GM12878 (cell line): Measurements from ENCODE around the gene BRAF.
"Not testable (repeated sequence)": the region's sequence is repeated elsewhere in the genome, so short reads cannot be mapped to it uniquely, and the experiment has no call there.

Source experiments
- ASH2L ChIP-seq: fragments of 300-600, 200-600 bp; sonication (generic); IDR thresholded peaks from 2 replicates; pipeline ENCODE4 v1.6.1; 2017; ENCODE audit warnings: low read depth, mild to moderate bottlenecking, borderline replicate concordance
- CHD1 ChIP-seq: IDR thresholded peaks from 2 replicates; pipeline ENCODE4 v1.6.1; 2012; ENCODE audit warnings: low read depth, low read length, improper control_type of control experiment
- ELK1 ChIP-seq: IDR thresholded peaks from 2 replicates; pipeline ENCODE4 v1.6.1; 2012; ENCODE audit warnings: low read depth, low read length, improper control_type of control experiment
- MXI1 ChIP-seq: fragments of 150-350 bp; IDR thresholded peaks from 2 replicates; pipeline ENCODE4 v1.6.1; 2011; ENCODE audit warnings: low read depth, mild to moderate bottlenecking, inconsistent platforms, low read length, improper control_type of control experiment
- RAD21 ChIP-seq: IDR thresholded peaks from 2 replicates; pipeline ENCODE4 v1.6.1; 2011; ENCODE audit warnings: mild to moderate bottlenecking, low read depth, low read length, moderate library complexity; ENCODE audit not compliant: insufficient read depth
- TF ChIP-seq, protein P1 (sequence below): fragments of 450-650 bp; IDR thresholded peaks from 2 replicates; pipeline ENCODE4 v1.6.1; 2017; ENCODE audit warnings: mild to moderate bottlenecking

GRCh38 chr7:140882834-140883233 is 41.9 kb downstream of the BRAF start:
- not testable (repeated sequence) for TF ChIP-seq RAD21, MXI1, ASH2L, ELK1, CHD1
- TF ChIP-seq, protein P1, sequence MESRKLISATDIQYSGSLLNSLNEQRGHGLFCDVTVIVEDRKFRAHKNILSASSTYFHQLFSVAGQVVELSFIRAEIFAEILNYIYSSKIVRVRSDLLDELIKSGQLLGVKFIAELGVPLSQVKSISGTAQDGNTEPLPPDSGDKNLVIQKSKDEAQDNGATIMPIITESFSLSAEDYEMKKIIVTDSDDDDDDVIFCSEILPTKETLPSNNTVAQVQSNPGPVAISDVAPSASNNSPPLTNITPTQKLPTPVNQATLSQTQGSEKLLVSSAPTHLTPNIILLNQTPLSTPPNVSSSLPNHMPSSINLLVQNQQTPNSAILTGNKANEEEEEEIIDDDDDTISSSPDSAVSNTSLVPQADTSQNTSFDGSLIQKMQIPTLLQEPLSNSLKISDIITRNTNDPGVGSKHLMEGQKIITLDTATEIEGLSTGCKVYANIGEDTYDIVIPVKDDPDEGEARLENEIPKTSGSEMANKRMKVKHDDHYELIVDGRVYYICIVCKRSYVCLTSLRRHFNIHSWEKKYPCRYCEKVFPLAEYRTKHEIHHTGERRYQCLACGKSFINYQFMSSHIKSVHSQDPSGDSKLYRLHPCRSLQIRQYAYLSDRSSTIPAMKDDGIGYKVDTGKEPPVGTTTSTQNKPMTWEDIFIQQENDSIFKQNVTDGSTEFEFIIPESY = not testable (repeated sequence)
